CD4-positive, alpha-beta T cell treated with Interferon gamma for 1 hour (primary cell): ENCODE results near the gene LRRC3.

Source experiments
- DNase-seq: peaks from one replicate; pipeline ENCODE4 v3.0.0-alpha.2; 2020

LRRC3 gene

GRCh38 chr21:44440241-44441040 is 14.9 kb upstream of the LRRC3 start:
- no peak for DNase-seq

- DNase-seq = no peak
Measured at GRCh38 chr21:44441041-44441400, 14.3 kb upstream of the LRRC3 start.

- DNase-seq = no peak
Measured at GRCh38 chr21:44441581-44442265, 13.6 kb upstream of the LRRC3 start.

- no peak for DNase-seq
Measured at GRCh38 chr21:44442266-44443125, 12.8 kb upstream of the LRRC3 start.

- no peak for DNase-seq
Measured at GRCh38 chr21:44443291-44443890, 11.9 kb upstream of the LRRC3 start.

- DNase-seq = no peak
Measured at GRCh38 chr21:44443891-44444285, 11.4 kb upstream of the LRRC3 start.

GRCh38 chr21:44444286-44444931 is 10.9 kb upstream of the LRRC3 start:
- no peak for DNase-seq

GRCh38 chr21:44445145-44445812 is 10.0 kb upstream of the LRRC3 start:
- no peak for DNase-seq

- DNase-seq = no peak
Measured at GRCh38 chr21:44448651-44449131, 6.6 kb upstream of the LRRC3 start.

GRCh38 chr21:44449473-44450363 is 5.6 kb upstream of the LRRC3 start:
- no peak for DNase-seq

- DNase-seq = no peak
Measured at GRCh38 chr21:44450402-44450801, 4.9 kb upstream of the LRRC3 start.

- DNase-seq = no peak
Measured at GRCh38 chr21:44450999-44451398, 4.3 kb upstream of the LRRC3 start.

- no peak for DNase-seq
Measured at GRCh38 chr21:44453120-44453519, 2.2 kb upstream of the LRRC3 start.

- no peak for DNase-seq
Measured at GRCh38 chr21:44454058-44454457, 1.3 kb upstream of the LRRC3 start.

- peak; percentile 9 for DNase-seq
Measured at GRCh38 chr21:44455524-44456213, 359 bp downstream of the LRRC3 start.

GRCh38 chr21:44456214-44456914 is 1.1 kb downstream of the LRRC3 start:
- DNase-seq = no peak

- DNase-seq = no peak
Measured at GRCh38 chr21:44456915-44457736, 1.8 kb downstream of the LRRC3 start.

- DNase-seq = no peak
Measured at GRCh38 chr21:44458971-44459711, 3.8 kb downstream of the LRRC3 start.
